ENCODE data around the gene PHRF1. TPM values are rescaled to one million over a fixed set of nuclear protein-coding genes. Genes with fewer than 3 reads are reported as not detected.

Gene PHRF1
- total RNA-seq, 2 donors from 2014 or later, result 12.4 to 14.2 TPM

DNA sequence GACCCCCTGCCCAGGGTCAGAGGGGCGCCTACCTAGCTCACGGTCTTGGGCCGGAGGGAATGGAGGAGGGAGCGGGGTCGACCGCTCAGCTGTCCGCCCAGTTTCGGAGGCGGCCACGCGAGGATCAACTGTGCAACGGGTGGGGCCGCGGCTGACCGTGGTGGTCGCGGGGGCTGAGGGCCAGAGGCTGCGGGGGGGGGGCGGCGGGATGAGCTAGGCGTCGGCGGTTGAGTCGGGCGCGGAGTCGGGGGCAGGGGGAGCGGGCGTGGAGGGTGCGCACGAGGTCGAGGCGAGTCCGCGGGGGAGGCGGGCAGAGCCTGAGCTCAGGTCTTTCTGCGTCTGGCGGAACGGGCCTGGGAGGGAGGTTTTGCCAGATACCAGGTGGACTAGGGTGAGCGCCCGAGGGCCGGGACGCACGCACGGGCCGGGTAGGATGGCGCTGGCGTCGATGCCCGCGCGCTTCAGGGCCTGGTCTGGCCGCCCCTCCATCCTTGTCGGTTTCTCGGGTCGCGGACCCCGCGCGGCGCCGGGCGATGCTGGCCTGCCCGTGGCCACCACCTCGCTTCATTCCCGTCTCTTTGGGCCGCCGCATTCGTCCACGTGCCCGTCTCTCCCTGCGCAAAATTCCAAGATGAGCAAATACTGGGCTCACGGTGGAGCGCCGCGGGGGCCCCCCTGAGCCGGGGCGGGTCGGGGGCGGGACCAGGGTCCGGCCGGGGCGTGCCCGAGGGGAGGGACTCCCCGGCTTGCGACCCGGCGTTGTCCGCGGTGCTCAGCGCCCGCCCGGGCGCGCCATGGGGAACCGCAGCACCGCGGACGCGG is 60.5 kb downstream of the PHRF1 start, which contains the start of gene DRD4:
Gene DRD4 (plus strand): TSS at position 759 of the 822 bp plus-strand sequence. CDS start 36 bp downstream, at position 795.
- peaks cover 0 to 24% of the 10 kb centered on the region in 2 donors for H3K4me1 ChIP-seq
- no peak for DNase-seq (ENCODE audit: low spot score)
- TF ChIP-seq, protein P1, sequence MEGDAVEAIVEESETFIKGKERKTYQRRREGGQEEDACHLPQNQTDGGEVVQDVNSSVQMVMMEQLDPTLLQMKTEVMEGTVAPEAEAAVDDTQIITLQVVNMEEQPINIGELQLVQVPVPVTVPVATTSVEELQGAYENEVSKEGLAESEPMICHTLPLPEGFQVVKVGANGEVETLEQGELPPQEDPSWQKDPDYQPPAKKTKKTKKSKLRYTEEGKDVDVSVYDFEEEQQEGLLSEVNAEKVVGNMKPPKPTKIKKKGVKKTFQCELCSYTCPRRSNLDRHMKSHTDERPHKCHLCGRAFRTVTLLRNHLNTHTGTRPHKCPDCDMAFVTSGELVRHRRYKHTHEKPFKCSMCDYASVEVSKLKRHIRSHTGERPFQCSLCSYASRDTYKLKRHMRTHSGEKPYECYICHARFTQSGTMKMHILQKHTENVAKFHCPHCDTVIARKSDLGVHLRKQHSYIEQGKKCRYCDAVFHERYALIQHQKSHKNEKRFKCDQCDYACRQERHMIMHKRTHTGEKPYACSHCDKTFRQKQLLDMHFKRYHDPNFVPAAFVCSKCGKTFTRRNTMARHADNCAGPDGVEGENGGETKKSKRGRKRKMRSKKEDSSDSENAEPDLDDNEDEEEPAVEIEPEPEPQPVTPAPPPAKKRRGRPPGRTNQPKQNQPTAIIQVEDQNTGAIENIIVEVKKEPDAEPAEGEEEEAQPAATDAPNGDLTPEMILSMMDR (IDR thresholded peaks at IDR 0.05), result no peak
- H3K36me3 ChIP-seq, result no peaks in the 10 kb centered on the region
- no peaks in the 10 kb centered on the region for H3K9me3 ChIP-seq
- no peak within 1 kb of the TSS for H3K27ac ChIP-seq
- H3K27me3 ChIP-seq, result peaks cover 0 to 12% of the 10 kb centered on the region in 2 donors
- peak within 1 kb of the TSS in 1 of 2 donors; percentile 37 for H3K4me3 ChIP-seq

DNA sequence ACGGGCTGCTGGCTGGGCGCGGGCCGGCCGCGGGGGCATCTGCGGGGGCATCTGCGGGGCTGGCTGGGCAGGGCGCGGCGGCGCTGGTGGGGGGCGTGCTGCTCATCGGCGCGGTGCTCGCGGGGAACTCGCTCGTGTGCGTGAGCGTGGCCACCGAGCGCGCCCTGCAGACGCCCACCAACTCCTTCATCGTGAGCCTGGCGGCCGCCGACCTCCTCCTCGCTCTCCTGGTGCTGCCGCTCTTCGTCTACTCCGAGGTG is 61.0 kb downstream of the PHRF1 start:
- Histone ChIP-seq H3K27ac (no peak overlapping the region), H3K36me3 (no peaks in the 10 kb centered on the region), H3K27me3 (peaks cover 0 to 12% of the 10 kb centered on the region in 2 donors), H3K9me3 (no peaks in the 10 kb centered on the region), H3K4me3 (peak overlapping the region in 1 of 2 donors; percentile 37), H3K4me1 (peaks cover 0 to 24% of the 10 kb centered on the region in 2 donors)
- TF ChIP-seq, protein P1 (IDR thresholded peaks at IDR 0.05), result no peak
- DNase-seq (ENCODE audit: low spot score), result no peak

DNA sequence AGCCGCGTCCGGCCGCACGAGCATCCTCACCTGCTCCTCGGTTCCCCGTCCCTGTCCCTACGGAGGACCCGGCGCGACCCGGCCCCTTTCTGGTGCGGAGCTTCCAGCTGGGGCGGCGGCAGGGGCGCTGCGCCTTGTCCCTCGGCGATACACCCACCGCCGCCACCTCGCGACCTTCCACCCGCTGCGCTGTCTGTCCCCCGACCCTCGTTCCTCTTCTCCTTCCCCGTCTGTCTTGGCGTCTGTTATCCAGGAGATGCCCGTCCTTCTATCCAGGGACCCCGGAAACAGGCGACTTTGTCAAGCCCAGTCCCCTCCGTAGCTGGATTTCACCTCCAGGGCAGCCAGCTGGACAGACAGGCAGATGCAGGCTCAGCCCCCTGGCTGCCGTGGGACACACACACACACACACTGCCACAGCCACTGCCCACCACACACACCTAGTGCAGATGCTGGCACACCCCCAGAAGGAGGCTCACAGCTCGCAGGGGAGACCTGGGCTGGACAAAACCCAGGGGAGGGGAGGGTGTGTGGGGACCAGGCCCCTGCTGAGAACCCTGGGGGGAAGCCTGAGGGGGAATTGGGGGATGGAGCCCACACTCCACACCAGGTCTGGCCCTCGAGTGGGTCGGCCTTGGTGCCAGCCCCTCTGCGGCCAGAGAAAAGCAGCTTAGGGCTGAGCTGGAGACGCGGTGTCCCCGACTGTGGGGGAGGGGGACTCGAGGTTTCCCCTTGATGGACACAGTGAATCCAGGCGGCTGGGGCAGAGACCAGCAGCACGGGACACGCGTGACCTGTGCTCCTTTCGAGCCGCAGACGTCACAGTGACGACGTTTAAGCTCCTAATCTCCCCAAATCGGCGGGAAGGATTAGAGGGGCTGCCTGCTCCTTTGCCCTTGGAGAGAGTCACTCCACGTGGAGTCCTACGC is 61.6 kb downstream of the PHRF1 start:
- Histone ChIP-seq H3K4me3 (peak overlapping the region in 1 of 2 donors; percentile 37), H3K36me3 (no peaks in the 10 kb centered on the region), H3K9me3 (no peaks in the 10 kb centered on the region), H3K27me3 (peaks cover 0 to 12% of the 10 kb centered on the region in 2 donors), H3K4me1 (peaks cover 0 to 24% of the 10 kb centered on the region in 2 donors), H3K27ac (no peak overlapping the region)
- TF ChIP-seq, protein P1 (IDR thresholded peaks at IDR 0.05), result no peak
- no peak for DNase-seq (ENCODE audit: low spot score)

DNA sequence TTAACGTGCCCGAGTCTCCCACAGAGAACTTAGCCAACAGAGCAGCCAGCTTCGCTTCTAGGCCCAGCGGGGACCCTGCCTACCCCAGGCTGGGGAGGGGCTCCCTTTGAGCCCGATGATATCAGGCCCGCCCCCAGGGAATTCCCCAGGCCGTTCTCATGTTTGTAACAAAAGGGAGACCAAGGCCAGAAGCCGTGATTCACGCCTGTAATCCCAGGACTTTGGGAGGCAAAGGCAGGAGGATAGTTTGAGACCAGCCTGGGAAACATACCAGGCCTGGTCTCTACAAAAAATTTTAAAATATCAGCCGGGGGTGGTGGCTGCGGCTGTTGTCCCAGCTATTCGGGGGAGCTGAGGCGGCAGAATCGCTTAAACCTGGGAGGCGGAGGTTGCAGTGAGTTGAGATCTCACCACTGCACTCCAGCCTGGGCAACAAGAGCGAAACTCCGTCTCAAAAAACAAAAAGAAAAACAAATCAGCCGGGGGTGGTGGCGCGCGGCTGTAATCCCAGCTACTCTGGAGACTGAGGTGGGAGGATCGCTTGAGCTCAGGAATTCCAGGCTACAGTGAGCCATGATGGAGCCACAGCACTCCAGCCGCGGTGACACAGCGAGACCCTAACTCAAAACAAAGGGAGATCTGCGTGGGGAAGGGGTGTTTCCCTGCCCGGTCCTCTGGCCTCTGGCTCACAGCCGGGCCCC is 62.5 kb downstream of the PHRF1 start:
- no peaks in the 10 kb centered on the region for H3K9me3 ChIP-seq
- DNase-seq (ENCODE audit: low spot score), result no peak
- H3K4me1 ChIP-seq, result peaks cover 0 to 24% of the 10 kb centered on the region in 2 donors
- no peak overlapping the region for H3K4me3 ChIP-seq
- H3K36me3 ChIP-seq, result peaks cover 6% of the 10 kb centered on the region
- H3K27me3 ChIP-seq, result peaks cover 0 to 12% of the 10 kb centered on the region in 2 donors
- H3K27ac ChIP-seq, result no peak overlapping the region
- TF ChIP-seq, protein P1 (IDR thresholded peaks at IDR 0.05), result no peak

DNA sequence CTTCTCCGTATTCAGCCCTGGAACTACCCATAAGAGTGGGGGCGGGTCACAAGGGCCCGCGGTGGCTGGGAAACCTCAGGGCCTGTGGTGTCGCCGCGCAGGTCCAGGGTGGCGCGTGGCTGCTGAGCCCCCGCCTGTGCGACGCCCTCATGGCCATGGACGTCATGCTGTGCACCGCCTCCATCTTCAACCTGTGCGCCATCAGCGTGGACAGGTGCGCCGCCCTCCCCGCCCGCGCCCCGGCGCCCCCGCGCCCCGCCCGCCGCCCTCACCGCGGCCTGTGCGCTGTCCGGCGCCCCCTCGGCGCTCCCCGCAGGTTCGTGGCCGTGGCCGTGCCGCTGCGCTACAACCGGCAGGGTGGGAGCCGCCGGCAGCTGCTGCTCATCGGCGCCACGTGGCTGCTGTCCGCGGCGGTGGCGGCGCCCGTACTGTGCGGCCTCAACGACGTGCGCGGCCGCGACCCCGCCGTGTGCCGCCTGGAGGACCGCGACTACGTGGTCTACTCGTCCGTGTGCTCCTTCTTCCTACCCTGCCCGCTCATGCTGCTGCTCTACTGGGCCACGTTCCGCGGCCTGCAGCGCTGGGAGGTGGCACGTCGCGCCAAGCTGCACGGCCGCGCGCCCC is 63.2 kb downstream of the PHRF1 start:
- H3K27me3 ChIP-seq, result peaks cover 0 to 12% of the 10 kb centered on the region in 2 donors
- H3K4me3 ChIP-seq, result no peak overlapping the region
- TF ChIP-seq, protein P1 (IDR thresholded peaks at IDR 0.05), result no peak
- no peaks in the 10 kb centered on the region for H3K9me3 ChIP-seq
- peaks cover 13% of the 10 kb centered on the region for H3K36me3 ChIP-seq
- peaks cover 0 to 24% of the 10 kb centered on the region in 2 donors for H3K4me1 ChIP-seq
- no peak overlapping the region for H3K27ac ChIP-seq
- DNase-seq (ENCODE audit: low spot score), result no peak

All from right atrium auricular region (tissue), 2 donors.